DMS153 (cell line): ENCODE data around the gene TSPY4.
"Not testable (repeated sequence)": the region's sequence is repeated elsewhere in the genome, so short reads cannot be mapped to it uniquely, and the experiment has no call there.

Experiments
- DNase-seq: peaks from one replicate; lab custom pipeline; 2025; lab: John Stamatoyannopoulos, UW

The TSPY4 gene

GRCh38 chrY:9337164-9337563 is at the start of gene TSPY4:
Gene TSPY4, plus strand, starts transcription at chrY:9337464. Its CDS starts 46 bp downstream, at chrY:9337510.
- DNase-seq = not testable (repeated sequence)

GRCh38 chrY:9320996-9321395 is 16.3 kb upstream of the TSPY4 start:
- DNase-seq = no peak

GRCh38 chrY:9357497-9357896 is 20.2 kb downstream of the TSPY4 start, which contains the start of gene TSPY8:
Gene TSPY8, plus strand, starts transcription at chrY:9357797. Its CDS starts 46 bp downstream, at chrY:9357843.
- not testable (repeated sequence) for DNase-seq
